Measurements from ENCODE around the gene ZNF182.
"Not testable (repeated sequence)": the region's sequence is repeated elsewhere in the genome, so short reads cannot be mapped to it uniquely, and the experiment has no call there.

The ZNF182 gene

DNA sequence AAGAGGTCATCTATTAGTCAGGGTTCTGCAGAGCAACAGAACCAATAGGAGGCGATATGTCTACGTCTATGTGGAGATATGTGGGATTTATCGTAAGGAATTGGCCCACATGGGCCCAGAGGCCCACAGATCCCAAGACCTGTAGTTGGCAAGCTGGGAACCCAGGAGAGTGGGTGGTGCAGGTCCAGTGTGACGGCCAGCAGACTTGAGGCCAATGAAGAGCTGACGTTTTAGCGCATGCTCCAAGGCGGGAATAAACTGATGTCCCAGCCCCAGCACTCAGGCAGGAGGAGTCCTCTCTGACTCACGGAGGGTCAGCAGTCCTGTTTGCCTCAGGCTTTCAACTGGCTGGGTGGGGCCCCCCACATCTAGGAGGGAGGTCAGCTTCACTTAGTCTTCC lies 24.3 kb upstream of the ZNF182 start:
- peak; percentile 68 for DNase-seq (ENCODE audit: low spot score)
- TF ChIP-seq, protein P1, sequence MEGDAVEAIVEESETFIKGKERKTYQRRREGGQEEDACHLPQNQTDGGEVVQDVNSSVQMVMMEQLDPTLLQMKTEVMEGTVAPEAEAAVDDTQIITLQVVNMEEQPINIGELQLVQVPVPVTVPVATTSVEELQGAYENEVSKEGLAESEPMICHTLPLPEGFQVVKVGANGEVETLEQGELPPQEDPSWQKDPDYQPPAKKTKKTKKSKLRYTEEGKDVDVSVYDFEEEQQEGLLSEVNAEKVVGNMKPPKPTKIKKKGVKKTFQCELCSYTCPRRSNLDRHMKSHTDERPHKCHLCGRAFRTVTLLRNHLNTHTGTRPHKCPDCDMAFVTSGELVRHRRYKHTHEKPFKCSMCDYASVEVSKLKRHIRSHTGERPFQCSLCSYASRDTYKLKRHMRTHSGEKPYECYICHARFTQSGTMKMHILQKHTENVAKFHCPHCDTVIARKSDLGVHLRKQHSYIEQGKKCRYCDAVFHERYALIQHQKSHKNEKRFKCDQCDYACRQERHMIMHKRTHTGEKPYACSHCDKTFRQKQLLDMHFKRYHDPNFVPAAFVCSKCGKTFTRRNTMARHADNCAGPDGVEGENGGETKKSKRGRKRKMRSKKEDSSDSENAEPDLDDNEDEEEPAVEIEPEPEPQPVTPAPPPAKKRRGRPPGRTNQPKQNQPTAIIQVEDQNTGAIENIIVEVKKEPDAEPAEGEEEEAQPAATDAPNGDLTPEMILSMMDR (IDR thresholded peaks at IDR 0.05) = no peak
- H3K27ac ChIP-seq = no peak overlapping the region

DNA sequence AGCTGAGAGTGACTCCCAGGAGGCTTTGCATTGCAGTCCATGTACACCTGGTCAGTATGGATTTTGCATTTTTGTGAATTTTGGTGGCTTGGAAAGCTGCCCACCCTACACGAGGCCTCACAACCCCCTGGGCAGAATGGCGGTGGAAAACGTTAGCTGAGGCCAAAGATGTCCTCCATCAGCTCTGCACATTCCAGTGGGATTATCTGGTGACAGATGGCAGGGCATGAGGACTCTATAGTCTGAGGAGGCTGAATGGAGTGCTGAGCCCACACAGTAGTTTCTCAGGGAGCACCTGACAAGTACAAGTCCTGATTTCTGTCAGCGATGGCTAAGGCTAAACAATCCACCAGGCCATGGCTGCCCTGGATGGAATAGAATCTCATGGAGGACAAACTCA lies 23.8 kb upstream of the ZNF182 start:
- DNase-seq (ENCODE audit: low spot score) = peak; percentile 19
- H3K27ac ChIP-seq, H3K4me3 ChIP-seq: not testable (repeated sequence)

More for the DNA sequence above, 24.3 kb upstream of the ZNF182 start:
- H3K4me3 ChIP-seq = no peak overlapping the region

DNA sequence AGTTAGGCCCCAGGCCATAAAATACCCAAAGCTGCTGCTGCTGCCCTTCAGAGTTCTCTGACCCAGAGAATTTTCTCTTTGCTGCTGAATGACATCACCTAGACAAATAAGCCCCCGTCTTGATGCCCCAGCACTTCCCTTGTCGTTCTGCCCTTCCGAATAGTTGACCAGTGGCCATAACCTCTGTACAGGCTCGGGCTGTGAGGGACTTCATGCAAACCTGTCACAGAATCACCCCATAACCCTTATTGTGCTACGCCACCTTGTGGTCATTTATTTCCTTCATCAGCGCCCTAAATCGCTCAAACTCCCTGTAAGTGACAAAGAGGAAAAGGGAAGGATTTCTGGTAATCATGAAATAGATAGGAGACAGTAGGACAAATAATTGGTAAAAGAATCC lies 21.8 kb upstream of the ZNF182 start:
- Histone ChIP-seq H3K27ac (peak overlapping the region in 1 of 2 donors; percentile 49), H3K4me3 (no peak overlapping the region)
- TF ChIP-seq, protein P1 (IDR thresholded peaks at IDR 0.05) = no peak

DNA sequence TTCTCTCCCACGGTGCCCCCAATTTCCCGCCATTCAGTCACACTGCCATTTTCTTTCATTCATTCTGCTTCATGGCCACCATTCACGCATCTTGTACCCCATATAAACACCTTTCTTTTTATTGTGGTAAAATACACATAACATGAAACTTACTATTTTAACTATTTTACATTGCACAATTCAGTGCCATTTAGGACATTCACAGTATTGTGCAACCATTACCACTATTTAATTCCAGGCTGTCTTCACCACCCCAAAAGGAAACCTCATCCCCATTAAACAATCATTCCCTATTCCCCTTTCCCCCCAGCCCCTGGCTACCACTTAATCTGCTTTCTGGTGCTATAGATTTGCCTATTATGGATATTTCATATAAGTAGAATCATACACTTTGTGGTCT lies 18.9 kb upstream of the ZNF182 start:
- Histone ChIP-seq H3K27ac (no peak overlapping the region), H3K4me3 (no peak overlapping the region)
- no peak for DNase-seq (ENCODE audit: low spot score)
- TF ChIP-seq, protein P1 (IDR thresholded peaks at IDR 0.05) = no peak

More for the DNA sequence above, 21.8 kb upstream of the ZNF182 start:
- DNase-seq (ENCODE audit: low spot score) = peak; percentile 69

DNA sequence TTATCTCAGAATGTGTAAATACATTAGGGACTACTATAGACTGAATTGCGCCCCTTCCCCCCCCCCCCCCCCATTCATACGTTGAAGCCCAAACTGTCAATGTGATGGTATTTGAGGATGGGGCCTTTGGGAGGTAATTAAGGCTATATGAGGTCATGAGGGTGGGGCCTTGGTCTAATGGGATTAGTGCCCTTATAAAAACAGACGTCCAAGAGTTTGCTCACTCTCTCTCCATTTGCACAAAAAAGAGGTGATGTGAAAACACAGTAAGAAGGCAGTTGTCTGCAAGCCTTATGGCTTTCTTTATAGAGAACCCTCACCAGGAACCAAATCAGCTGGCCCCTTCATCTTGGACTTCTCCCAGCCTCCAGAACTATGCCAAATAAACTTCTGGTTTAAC lies 18.3 kb upstream of the ZNF182 start:
- H3K27ac ChIP-seq = no peak overlapping the region
- no peak overlapping the region for H3K4me3 ChIP-seq
- TF ChIP-seq, protein P1 (IDR thresholded peaks at IDR 0.05) = no peak
- DNase-seq (ENCODE audit: low spot score) = no peak

DNA sequence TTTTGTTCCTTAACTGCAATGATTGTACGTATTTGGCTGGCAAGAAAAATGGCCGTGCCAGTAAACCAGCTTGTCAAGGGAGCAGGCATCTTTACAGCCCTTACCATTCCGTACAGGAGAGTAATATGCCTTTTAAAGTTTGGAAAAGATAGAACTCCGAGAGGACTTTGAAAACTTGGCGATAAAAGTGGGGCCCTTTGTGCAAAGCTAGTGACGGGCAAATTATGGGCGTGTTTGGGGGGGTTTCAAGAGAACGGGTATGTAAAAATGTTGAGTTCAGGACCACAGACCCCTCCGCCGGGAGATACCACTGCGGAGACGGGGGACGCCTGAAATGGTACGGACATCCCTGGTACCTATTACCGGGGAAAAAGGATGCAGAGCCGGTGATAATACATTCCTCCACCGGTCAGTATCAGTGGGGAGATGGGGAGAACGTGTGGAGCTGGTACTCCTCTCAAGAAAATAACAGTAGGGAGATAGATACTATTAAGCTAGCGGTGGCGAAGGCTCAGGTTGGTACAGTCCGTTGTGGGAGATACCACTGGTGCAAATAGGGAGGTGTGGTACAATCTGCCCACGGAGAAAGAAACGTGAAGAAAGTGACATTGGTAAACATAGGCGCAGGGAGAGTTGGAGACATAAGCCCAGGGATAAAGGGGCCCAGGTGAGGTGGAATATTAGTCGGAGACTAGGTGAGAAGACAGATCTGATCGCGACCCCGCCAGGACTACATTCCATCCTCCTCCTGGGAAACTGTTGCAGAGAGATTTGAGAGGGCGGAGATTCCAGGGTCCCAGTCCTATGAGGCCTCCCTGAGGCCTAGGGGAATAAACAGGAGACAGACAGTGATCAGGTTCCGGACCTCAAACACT lies 17.5 kb upstream of the ZNF182 start:
- Histone ChIP-seq H3K4me3 (peak overlapping the region; percentile 75), H3K27ac (peak overlapping the region; percentile 77 to 93)
- DNase-seq (ENCODE audit: low spot score) = no peak
- TF ChIP-seq, protein P1 (IDR thresholded peaks at IDR 0.05) = no peak

DNA sequence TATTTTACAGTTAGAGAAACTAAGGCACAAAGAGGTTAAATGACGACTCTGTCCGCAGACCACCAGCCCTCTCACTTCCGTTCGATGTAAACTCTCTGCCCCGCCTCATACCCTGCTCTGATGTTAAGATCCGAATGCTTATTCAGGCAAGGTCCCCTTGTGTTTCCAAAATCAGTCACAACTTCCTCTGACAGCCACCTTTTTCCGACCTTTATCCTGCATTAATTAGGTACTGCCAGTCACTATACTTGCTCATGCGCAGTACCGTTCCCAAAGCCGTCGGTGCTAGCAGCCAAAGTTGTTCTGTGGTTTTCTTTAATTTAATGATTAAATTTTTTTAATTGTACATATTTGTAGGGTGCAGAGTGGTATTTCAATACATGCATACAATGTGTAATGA lies 16.7 kb upstream of the ZNF182 start:
- not testable (repeated sequence) for DNase-seq (ENCODE audit: low spot score); H3K27ac ChIP-seq
- H3K4me3 ChIP-seq = peak overlapping the region; percentile 75

DNA sequence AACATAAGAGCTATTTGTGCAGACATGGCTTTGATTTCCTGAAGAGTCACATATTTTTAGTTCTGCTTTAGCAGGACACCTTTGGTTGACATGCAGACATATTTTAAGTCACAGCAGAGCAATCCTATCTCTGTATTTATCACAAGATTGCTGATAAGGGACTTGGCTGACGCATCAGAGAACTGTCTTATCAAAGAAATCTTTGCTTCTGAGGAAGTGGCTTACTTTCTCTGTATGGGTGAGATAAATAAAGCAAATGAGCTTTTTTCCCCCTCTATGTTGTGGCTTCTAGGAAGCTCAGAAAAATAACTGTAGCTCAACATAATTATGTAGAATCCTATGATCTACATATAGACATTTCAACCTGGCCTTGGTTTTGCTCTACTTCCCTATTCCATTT lies 16.1 kb upstream of the ZNF182 start:
- not testable (repeated sequence) for H3K27ac ChIP-seq; H3K4me3 ChIP-seq; DNase-seq (ENCODE audit: low spot score)

DNA sequence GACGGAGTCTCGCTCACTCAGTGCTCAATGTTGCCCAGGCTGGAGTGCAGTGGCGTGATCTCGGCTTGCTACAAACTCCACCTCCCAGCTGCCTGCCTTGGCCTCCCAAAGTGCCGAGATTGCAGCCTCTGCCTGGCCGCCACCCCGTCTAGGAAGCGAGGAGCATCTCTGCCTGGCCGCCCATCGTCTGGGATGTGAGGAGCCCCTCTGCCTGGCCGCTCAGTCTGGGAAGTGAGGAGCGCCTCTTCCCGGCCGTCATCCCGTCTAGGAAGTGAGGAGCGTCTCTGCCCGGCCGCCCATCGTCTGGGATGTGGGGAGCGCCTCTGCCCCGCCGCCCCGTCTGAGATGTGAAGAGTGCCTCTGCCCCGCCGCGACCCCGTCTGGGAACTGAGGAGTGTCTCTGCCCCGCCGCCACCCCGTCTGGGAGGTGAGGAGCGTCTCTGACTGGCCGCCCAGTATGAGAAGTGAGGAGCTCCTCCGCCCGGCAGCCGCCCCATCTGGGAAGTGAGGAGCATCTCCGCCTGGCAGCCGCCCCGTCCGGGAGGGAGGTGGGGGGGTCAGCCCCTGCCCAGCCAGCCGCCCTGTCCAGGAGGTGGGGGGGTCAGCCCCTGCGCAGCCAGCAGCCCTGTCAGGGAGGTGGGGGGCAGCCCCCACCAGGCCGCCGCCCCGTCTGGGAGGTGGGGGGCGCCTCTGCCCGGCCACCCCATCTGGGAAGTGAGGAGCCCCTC lies 13.0 kb upstream of the ZNF182 start:
- not testable (repeated sequence) for H3K27ac ChIP-seq; DNase-seq (ENCODE audit: low spot score)

DNA sequence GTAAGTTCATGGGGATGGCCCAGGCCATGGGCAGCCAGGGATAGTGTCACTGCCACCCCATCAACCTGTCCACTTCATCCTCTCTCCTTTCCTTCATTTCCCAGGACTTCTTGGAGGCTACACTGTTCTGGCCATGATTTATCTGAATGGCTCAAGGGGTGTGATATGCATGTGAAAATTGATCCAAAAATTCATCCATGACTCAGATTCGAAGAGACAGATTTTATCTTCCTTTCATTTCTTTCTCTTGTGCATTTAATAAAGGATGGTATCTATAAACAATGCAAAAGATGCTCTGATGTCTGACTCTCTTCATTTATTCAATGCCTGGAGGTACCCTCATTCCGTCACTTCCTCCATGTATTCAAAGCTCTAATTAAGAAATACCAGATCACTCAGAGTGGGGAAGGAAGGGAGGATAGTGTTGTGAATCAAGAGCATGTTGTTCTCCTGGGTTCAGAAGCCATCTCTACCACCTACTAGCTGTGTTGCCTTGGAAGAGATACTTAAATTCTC lies 5.7 kb upstream of the ZNF182 start:
- DNase-seq (ENCODE audit: low spot score); H3K4me3 ChIP-seq; H3K27ac ChIP-seq: not testable (repeated sequence)

More for the DNA sequence above, 13.0 kb upstream of the ZNF182 start:
- not testable (repeated sequence) for H3K4me3 ChIP-seq

DNA sequence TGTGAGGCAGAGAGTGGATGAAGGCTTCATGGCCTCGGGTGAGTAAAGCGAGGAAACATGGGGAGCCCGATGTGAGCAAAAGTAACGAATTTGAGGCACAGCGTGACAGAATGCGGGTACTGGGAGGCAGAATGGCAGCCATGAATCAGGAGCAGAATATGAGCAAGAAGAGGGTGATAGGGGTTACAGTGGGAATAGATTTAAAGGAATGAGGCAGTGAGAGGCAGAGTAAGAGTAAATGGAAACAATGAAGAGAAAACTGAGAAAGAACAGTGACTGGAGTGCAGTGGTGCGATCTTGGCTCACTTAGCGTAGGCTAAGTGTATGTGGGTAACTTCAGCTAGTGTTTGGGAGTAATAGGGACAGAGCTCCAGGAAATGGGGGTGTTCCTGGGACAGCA lies 2.9 kb upstream of the ZNF182 start, which contains the start of gene SPACA5:
SPACA5 (plus strand) TSS at position 301 of the 400 bp plus-strand sequence. CDS start 815 bp downstream, outside the sequence.
- H3K27ac ChIP-seq; DNase-seq (ENCODE audit: low spot score); H3K4me3 ChIP-seq: not testable (repeated sequence)

Measured in coronary artery (tissue), 2 donors.